HG02798 (cell line): ENCODE data around the gene ZSWIM4.

Experiments
- ATAC-seq: cut with Tn5 transposase; IDR thresholded peaks from one replicate; pipeline ENCODE4 v1.9.1; 2021; ENCODE audit warnings: mild to moderate bottlenecking; ENCODE audit not compliant: unreplicated experiment, poor library complexity

The ZSWIM4 gene

GRCh38 chr19:13804830-13805683 is 9.8 kb downstream of the ZSWIM4 start:
- ATAC-seq: no peak

GRCh38 chr19:13806728-13807127 is 11.5 kb downstream of the ZSWIM4 start:
- no peak for ATAC-seq

GRCh38 chr19:13807421-13808021 is 12.3 kb downstream of the ZSWIM4 start:
- ATAC-seq: no peak

- ATAC-seq: no peak
Measured at GRCh38 chr19:13808856-13809255, 13.6 kb downstream of the ZSWIM4 start.

DNA sequence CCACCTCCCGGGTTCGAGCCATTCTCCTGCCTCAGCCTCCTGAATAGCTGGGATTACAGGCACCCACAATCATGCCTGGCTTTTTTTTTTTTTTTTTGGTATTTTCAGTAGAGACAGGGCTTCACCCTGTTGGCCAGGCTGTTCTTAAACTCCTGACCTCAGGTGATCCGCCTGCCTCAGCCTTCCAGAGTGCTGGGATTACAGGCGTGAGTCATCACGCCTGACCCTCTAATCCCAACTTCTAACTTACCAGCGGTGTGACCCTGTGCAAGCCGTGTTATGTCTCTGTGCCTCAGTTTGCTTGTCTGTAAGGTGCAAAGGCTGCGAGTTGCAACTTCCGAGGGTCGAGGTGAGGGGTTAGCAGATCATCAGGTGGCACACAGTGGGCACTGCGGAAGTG is 17.3 kb downstream of the ZSWIM4 start:
- ATAC-seq: no peak

DNA sequence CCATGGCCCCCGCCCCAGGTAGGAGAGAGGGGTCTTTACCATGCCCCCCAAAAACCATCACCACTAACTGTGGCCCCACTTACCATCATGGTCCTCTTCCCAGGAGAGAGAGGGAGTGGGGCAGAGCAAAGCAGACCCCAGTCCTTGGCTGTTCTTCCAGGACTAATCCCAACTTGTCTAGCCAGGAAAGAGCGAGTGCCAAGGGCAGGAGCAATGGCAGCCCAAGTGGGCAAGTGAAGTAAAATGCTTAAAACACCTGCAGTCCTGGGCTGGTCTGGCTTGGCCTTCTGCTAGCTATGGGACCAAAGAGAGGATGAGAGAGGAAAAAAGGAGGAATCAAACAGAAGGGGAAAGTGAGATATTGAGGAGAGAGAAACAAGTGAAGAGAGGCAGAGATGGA is 17.9 kb downstream of the ZSWIM4 start:
- ATAC-seq: no peak

DNA sequence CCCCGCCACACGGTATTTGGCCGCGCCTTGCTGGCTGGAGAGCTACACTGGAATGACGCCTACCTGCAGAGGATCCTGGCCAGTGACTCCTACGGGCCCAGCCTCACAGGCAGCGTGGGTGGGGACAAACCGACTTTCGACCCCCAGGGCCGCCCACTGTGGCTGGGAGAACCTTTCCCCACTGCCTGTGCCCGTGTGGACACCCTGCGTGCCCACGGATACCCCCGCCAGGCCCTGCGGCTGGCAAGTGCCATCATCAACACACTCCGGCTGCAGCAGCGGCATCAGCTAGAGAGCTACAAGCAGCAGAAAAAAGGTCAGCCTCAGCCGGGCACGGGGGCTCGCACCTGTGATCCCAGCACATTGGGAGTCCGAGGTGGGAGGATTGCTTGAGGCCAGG is 19.3 kb downstream of the ZSWIM4 start:
- no peak for ATAC-seq

GRCh38 chr19:13817018-13817614 is 21.9 kb downstream of the ZSWIM4 start:
- ATAC-seq: peak; percentile 64

DNA sequence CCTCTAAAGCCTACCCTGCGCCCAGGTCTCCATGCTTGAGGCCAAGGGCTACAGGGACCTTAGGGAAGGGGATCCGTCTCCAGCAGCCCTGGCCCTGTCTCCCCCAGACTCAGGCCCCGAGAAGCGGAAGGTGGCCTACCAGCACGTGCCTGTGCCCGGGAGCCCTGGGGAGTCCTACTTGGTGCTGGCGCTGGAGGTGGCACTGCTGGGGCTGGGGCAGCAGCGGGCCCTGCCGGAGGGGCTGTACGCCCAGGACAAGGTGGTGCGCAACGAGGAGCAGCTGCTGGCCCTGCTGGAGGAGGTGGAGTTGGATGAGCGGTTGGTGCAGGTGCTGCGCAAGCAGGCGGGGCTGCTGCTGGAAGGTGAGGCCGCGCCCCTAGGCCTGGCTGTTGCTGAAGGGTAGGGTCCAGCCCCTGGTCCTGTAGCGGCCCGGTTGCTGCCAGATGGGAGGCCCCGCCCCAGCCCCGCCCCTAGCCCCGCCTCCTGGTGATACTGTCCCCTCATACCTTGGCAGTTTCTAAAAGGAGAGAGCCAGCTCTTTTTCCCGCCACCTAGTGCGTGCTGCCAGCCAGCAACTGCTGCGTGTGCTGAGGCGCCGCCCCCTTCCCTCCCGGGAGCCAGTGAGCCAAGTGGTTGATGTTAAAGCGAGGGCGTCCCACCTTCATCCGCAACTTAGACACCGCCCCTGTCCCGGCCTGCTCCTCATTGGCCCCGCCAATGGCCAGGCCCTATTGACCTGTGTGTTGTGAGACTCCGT is 22.6 kb downstream of the ZSWIM4 start:
- ATAC-seq: peak; percentile 30

DNA sequence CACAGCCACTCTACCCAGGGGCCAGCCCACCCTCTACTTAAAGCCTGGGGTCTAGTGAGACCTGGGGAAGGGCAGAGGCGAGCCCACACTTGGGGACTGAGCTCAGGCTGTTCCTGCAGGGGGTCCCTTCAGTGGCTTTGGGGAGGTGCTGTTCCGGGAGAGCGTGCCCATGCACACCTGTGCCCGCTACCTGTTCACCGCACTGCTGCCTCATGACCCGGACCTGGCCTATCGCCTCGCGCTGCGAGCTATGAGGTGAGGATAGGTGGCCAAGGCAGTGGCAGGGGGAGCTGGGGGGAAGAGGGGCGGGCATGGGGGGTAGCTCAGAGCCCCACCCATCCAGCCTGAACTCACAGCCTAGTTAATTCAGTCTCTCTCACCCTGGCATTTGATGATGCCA is 24.0 kb downstream of the ZSWIM4 start:
- ATAC-seq: no peak

GRCh38 chr19:13821292-13821691 is 26.0 kb downstream of the ZSWIM4 start:
- no peak for ATAC-seq

- ATAC-seq: no peak
Measured at GRCh38 chr19:13823256-13823655, 28.0 kb downstream of the ZSWIM4 start.

- ATAC-seq: no peak
Measured at GRCh38 chr19:13823901-13824300, 28.7 kb downstream of the ZSWIM4 start.

DNA sequence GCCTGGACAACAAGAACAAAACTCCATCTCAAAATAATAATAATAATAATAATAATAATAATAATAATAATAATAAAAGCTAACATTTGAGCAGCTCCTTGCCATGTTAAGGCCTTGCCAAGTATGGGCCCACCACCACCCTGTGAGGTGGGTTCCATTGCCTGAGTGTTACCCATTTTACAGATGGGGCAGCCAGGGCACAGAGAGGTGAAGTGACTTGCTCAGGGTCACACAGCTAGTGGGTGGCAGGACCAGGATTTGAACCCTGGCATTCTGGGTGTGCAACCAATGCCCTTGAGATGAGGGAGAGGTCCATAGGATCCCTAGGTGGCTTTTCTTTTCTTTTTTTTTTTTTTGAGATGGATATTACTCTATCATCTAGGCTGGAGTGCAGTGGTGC is 29.5 kb downstream of the ZSWIM4 start:
- no peak for ATAC-seq

DNA sequence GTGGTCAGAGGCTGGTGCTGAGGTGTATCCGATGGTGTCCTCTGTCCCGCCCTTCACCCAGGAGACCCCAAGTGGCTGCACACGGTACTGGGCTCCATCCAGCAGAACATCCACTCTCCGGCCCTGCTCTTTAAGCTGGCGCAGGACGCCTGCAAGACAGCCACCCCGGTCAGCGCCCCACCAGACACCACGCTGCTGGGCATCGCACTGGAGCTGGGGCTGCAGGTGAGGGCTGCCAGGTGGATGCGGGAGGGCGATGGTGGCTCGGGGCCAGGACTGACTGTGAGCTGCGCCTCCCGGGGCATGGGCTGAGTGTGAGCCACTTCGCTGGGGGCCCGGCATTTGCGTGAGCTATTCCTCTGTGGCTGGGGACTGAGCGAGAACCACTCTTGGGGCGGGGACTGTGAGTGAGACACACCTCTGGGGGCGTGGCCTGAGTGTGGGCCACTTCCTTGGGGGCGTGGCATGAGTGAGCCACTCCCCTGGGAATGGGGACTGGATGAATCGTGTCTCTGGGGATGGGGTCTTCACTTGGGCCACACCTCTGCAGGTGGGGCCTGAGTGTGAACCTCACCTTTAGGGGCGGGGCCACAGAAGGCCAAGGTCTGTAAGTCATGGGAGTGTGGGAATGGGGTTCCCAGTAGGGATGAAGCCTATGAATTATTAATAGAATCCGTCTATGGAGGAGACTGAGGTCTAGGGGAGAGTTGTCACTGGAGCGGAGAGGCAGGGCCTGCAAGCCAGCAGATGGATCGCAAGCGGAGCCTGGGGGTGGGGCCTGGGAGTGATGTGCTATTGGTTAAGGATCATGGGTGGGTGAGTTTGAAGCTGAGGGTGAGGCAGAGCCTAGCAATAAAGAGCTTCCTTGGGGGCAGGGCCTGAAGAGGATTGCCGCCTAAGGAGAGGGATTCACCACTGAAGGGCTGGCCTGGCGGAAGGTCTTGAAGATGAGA is 30.5 kb downstream of the ZSWIM4 start:
- no peak for ATAC-seq

DNA sequence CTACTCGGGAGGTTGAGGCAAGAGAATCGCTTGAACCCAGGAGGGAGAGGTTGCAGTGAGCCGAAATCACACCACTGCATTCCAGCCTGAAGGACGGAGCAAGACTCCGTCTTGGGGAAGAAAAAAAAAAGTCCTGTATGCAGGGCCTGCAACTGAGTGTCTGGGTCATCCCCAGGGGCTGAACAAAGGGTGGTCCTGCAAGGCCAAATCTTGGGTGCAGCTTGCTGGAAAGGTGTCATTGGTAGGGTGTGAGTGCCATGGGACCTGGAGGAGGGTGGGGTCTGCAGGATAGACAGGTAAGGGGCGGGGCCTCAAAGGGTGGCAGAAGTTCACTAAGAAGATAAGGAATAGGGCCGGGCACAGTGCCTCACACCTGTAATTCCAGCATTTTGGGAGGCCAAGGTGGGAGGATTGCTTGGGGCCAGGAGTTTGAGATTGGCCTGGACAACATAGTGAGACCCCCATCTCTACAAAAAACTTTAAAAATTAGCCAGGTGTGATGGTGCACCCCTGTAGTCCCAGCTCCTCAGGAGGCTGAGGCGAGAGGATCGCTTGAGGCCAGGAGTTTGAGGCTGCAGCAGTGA is 31.5 kb downstream of the ZSWIM4 start:
- no peak for ATAC-seq

DNA sequence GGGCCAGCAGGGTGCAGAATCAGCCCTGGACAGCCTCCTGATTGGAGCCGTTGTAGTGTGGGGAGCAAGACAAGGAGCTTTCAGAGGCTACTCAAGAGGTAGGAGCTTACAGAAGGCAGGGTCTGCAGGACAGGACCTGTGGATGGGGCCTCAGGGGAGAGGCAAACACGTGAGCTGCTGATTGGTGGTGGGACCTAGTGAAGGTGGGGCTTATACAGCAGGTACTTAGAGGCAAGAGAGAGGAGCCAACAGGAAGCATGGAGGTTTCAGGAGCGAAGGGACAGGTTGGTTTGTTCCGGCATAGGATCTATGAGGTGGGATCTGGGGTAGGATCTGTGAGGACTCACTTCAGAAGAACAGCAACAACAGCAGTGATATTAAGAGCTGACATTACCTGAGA is 32.4 kb downstream of the ZSWIM4 start:
- ATAC-seq: no peak

GRCh38 chr19:13830114-13830740 is 35.0 kb downstream of the ZSWIM4 start:
- no peak for ATAC-seq
